K562 (cell line): ENCODE data around the gene MYBPHL. TPM values are rescaled to one million over a fixed set of nuclear protein-coding genes. Genes with fewer than 3 reads are reported as not detected.

Experiments used
- MBD2 ChIP-seq: sonication (generic); IDR thresholded peaks from 2 replicates; pipeline ENCODE4 v1.6.1; 2016; ENCODE audit warnings: low read depth, borderline replicate concordance
- POLR2AphosphoS5 ChIP-seq: IDR thresholded peaks from 2 replicates; pipeline ENCODE4 v1.6.1; 2011; ENCODE audit warnings: mild to moderate bottlenecking, low read depth, low read length, moderate library complexity; ENCODE audit not compliant: control insufficient read depth, insufficient read depth
- POLR2G ChIP-seq: fragments of 200-400 bp; formaldehyde crosslinking; IDR thresholded peaks from 2 replicates; pipeline ENCODE4 v1.6.1; 2017; ENCODE audit warnings: low read depth, mild to moderate bottlenecking, antibody characterized with exemption, low read length, moderate library complexity
- RCOR1 ChIP-seq, 2 experiments: IDR thresholded peaks; 2 replicates each; pipeline ENCODE4 v1.6.1; 2012; ENCODE audit warnings: low read depth in 2 of 2, low read length in 2 of 2, borderline replicate concordance in 1 of 2, improper control_type of control experiment in 1 of 2
- TEAD2 ChIP-seq: fragments of 450-650 bp; IDR thresholded peaks from 2 replicates; pipeline ENCODE4 v1.6.1; 2016; ENCODE audit warnings: missing genetic modification characterization, control low read depth, missing compliant biosample characterization
- TSC22D4 ChIP-seq: fragments of 450-650 bp; IDR thresholded peaks from 2 replicates; pipeline ENCODE4 v1.6.1; 2016; ENCODE audit warnings: missing genetic modification characterization, missing biosample characterization, control low read depth
- ZNF79 ChIP-seq: fragments of 250-450 bp; sonication (Bioruptor Pico); IDR thresholded peaks from 2 replicates; pipeline ENCODE4 v1.4.0; 2020; ENCODE audit warnings: low read depth, mild to moderate bottlenecking, moderate library complexity
- polyA plus RNA-seq, 8 experiments: library from polyadenylated mRNA; depleted of rRNA in 4 of 8; stranded (reverse) in 5 of 8; unstranded in 3 of 8; fragments of >200 nt; fragmentation: Nextera tagmentation in 2 of 8; fragmentation: Illumina TruSeq in 1 of 8; extraction: Ambion mirVana in 2 of 8; extraction: Trizol in 1 of 8; gene quantifications; 2 replicates each; pipeline versions ENCODE4 v1.2.1 to v1.2.3, GENCODE V29; 2011 to 2014; ENCODE audit warnings: inconsistent platforms in 1 of 8, missing spikeins in 1 of 8
- total RNA-seq, 7 experiments: library from RNA; depleted of rRNA in 6 of 7; stranded (reverse); fragments of >200 nt in 6 of 7; fragmentation: Illumina TruSeq in 2 of 7; extraction: Trizol in 2 of 7; gene quantifications; 2 replicates each; pipeline versions ENCODE4 v1.2.1 to v1.2.3, GENCODE V29; 2011 to 2021; ENCODE audit warnings: low replicate concordance in 1 of 7
- TF ChIP-seq, protein P1 (sequence below): fragments of 450-650 bp; IDR thresholded peaks from 2 replicates; pipeline ENCODE4 v1.7.0; 2016; ENCODE audit warnings: borderline replicate concordance

MYBPHL gene
- total and polyA plus RNA-seq, 9 of the 15 experiments (the other 6 are each of a cell fraction or from before 2014, with no cell fraction given) = 0.20 to 1.9 (median 0.33) TPM

DNA sequence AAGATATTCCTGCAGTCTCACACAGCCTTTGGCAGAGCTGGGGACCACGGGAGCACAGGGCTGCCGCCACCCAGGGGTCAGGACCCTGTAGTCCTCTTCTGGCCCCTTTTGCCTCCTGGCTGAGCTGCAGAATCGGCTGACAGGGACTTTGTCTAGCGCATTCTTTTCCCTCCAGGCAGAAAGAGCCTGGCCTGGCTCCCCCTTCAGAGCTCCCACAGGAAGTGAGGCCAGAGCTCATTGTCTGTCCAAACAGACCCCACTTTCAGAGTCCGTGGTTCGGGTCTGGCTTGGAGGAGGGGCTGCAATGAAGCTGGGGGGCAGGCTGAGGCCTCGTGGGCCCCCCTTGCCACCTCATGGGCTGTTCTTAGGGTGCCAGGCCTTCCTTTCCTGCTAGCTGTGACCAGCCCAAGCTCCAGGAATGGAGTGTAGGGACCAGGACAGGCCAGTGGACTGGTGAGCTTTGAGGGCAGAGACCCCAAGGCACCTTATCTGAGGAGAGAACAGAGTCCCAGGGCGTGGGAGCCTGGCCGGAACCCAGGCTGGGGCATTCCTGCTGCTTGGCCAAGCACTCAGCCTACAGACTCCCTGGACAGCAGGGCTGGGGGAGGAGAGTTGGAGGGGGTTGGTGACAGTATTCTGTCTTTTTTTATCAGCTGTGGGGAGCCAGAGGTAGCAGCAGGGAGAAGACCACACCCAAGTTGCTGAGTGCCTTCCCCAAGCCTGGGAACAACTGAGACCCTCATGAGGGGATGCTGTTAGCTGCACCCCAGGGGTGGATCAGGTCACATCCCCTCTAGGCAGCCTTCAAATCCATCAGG is 52.8 kb downstream of the MYBPHL start (continued):
- TF ChIP-seq POLR2G (peak; percentile 16; the same call in 1 of the 2 replicates), RCOR1 (IDR thresholded peaks at IDR 0.05; ENCODE audit: borderline replicate concordance in 1 of 2, low read depth in 2 of 2, low read length in 2 of 2) (no peak; a peak in 1 of 4 replicates), POLR2AphosphoS5 (0 out of 2 replicates have a peak, but pooled peaks have one; percentile 22), TEAD2 (no peak), MBD2 (no peak), ZNF79 (CRISPR knock-in tag) (no peak), TSC22D4 (tag) (no peak)
- TF ChIP-seq, protein P1, sequence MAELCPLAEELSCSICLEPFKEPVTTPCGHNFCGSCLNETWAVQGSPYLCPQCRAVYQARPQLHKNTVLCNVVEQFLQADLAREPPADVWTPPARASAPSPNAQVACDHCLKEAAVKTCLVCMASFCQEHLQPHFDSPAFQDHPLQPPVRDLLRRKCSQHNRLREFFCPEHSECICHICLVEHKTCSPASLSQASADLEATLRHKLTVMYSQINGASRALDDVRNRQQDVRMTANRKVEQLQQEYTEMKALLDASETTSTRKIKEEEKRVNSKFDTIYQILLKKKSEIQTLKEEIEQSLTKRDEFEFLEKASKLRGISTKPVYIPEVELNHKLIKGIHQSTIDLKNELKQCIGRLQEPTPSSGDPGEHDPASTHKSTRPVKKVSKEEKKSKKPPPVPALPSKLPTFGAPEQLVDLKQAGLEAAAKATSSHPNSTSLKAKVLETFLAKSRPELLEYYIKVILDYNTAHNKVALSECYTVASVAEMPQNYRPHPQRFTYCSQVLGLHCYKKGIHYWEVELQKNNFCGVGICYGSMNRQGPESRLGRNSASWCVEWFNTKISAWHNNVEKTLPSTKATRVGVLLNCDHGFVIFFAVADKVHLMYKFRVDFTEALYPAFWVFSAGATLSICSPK = no peak
